ENCODE results near the gene DENND2A. TPM values are rescaled to one million over a fixed set of nuclear protein-coding genes. Genes with fewer than 3 reads are reported as not detected.
"Not testable (repeated sequence)": the region's sequence is repeated elsewhere in the genome, so short reads cannot be mapped to it uniquely, and the experiment has no call there.

Gene DENND2A
- total RNA-seq, 2 donors from 2014 or later, result 7.4 to 9.2 TPM

DNA sequence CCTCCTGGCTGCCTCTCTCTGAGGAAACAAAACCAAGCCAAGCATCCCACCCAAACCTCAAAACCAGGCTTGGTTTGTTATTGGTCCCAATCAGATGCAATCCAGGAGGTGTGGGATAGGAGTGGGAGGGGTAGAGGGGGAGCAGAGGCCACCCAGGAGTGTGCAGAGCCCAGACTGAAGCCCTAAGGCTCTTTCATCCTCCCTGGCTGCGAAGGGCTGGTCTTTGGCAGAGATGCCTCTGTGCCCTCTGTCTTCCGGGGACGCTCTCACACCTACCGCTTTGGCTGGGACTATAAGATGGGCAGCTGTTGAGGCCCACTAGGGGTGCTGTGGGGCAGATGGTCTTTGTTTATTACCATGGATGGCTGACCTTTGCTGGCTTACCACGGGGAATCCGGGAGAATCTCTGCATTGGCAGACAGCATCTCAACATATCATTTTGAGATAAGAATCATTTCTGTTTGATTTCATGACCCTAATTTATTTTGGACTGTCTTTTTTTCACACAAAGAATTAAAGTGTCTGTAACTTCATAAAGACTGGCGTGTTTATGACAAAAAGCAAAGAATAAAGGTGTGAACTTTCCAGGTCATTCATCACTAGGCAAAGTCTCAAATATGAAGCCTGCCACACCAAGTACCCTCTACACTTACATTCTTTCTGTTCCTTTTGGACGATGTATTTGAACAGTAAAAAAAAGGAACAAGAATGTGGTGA is 6.5 kb upstream of the DENND2A start:
- Histone ChIP-seq H3K27ac (no peak overlapping the region), H3K27me3 (no peaks in the 10 kb centered on the region), H3K36me3 (no peaks in the 10 kb centered on the region), H3K4me1 (no peaks in the 10 kb centered on the region), H3K9me3 (no peaks in the 10 kb centered on the region), H3K4me3 (no peak overlapping the region), H3K9ac (ENCODE audit: low read depth in 2 of 2, low read length in 2 of 2) (no peak overlapping the region)
- intact Hi-C loops (cut with DNase I), result no loop called here
- DNase-seq, result peak; percentile 51
- TF ChIP-seq, protein P1, sequence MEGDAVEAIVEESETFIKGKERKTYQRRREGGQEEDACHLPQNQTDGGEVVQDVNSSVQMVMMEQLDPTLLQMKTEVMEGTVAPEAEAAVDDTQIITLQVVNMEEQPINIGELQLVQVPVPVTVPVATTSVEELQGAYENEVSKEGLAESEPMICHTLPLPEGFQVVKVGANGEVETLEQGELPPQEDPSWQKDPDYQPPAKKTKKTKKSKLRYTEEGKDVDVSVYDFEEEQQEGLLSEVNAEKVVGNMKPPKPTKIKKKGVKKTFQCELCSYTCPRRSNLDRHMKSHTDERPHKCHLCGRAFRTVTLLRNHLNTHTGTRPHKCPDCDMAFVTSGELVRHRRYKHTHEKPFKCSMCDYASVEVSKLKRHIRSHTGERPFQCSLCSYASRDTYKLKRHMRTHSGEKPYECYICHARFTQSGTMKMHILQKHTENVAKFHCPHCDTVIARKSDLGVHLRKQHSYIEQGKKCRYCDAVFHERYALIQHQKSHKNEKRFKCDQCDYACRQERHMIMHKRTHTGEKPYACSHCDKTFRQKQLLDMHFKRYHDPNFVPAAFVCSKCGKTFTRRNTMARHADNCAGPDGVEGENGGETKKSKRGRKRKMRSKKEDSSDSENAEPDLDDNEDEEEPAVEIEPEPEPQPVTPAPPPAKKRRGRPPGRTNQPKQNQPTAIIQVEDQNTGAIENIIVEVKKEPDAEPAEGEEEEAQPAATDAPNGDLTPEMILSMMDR (IDR thresholded peaks at IDR 0.05), result peak; percentile 35

DNA sequence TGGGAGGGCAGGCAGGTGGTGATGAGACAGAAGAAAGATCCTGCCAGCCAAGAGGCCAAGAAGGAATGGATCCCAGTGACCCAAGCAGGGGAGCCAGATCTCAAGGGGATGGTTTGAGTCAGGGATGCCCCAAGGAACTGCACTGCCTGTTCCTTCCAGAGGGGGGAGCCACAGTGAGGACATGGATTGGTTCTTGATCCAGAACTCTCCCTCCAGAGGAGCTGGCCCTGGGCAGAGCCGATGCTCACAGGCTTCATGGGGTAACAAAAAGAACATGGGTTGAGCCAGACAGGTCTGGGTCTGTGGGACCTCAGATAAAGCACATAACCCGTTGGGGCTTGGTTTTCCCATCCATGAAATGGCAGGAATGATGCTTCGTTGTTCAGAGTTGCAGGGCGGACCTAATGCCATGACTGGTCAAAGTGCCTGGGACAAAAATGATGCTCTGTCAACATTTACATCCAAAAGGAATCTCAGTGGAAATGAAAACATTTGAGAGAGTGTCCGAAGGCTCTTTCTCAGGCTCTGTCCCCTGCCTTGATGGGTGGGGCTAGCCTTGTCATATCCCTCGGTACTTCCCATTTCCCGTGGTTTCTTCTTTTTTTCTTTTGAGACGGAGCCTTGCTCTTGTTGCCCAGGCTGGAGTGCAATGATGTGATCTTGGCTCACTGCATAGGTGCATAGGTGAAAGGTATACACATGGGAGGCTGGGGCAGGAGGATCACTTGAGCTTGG is 4.7 kb upstream of the DENND2A start:
- no peaks in the 10 kb centered on the region for H3K36me3 ChIP-seq
- no peaks in the 10 kb centered on the region for H3K9me3 ChIP-seq
- no peak overlapping the region for H3K9ac ChIP-seq (ENCODE audit: low read depth in 2 of 2, low read length in 2 of 2)
- TF ChIP-seq, protein P1 (IDR thresholded peaks at IDR 0.05), result no peak
- no peaks in the 10 kb centered on the region for H3K27me3 ChIP-seq
- H3K27ac ChIP-seq, result no peak overlapping the region
- intact Hi-C loops (cut with DNase I), result no loop called here
- no peaks in the 10 kb centered on the region for H3K4me1 ChIP-seq
- H3K4me3 ChIP-seq, result no peak overlapping the region
- no peak for DNase-seq

DNA sequence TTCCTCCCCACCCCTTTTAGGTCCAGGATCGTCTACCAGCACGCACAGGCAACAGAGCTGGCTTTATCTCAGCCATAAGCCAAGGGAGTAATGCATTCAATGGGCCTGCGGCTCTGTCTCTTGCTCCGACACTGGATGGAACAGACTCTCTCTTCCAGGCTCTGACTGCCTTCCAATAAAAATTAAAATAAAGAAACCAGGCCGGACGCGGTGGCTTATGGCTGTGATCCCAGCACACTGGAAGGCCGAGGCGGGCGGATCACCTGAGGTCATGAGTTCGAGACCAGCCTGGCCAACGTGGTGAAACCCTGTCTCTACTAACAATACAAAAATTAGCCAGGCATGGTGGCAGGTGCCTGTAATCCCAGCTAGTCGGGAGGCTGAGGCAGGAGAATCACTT is 4.1 kb upstream of the DENND2A start:
- H3K27me3 ChIP-seq; H3K4me1 ChIP-seq; H3K4me3 ChIP-seq; H3K27ac ChIP-seq; intact Hi-C loops (cut with DNase I); H3K9ac ChIP-seq (ENCODE audit: low read depth in 2 of 2, low read length in 2 of 2); H3K9me3 ChIP-seq; H3K36me3 ChIP-seq; DNase-seq: not testable (repeated sequence)

DNA sequence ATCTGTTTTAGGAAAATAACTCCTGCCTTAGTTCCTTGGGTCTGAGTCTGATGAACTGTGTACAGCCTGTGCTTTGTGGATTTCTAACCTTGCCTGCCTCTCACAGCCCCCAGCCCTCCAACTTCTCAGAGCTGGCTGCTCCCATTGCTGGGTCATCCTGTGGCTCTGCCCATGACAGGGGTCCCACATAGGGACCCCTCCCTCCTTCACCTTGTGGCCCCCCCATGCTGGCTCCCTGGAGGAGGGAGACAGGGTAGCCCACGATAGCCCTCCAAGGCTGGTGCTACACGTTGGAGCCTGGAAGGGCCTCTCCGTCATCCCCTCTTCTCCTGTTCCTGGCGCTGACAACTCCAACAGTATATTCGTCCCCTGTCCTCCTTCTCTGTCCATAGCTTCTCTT is 2.8 kb upstream of the DENND2A start:
- H3K9me3 ChIP-seq, result no peaks in the 10 kb centered on the region
- peaks cover 11% of the 10 kb centered on the region for H3K27me3 ChIP-seq
- TF ChIP-seq, protein P1 (IDR thresholded peaks at IDR 0.05), result no peak
- DNase-seq, result no peak
- H3K4me1 ChIP-seq, result no peaks in the 10 kb centered on the region
- H3K36me3 ChIP-seq, result no peaks in the 10 kb centered on the region
- no peak overlapping the region for H3K27ac ChIP-seq
- intact Hi-C loops (cut with DNase I), result no loop called here
- H3K4me3 ChIP-seq, result no peak overlapping the region
- no peak overlapping the region for H3K9ac ChIP-seq (ENCODE audit: low read depth in 2 of 2, low read length in 2 of 2)

- Histone ChIP-seq H3K27me3 (peaks cover 11% of the 10 kb centered on the region), H3K4me3 (no peak overlapping the region), H3K4me1 (no peaks in the 10 kb centered on the region), H3K27ac (no peak overlapping the region), H3K36me3 (no peaks in the 10 kb centered on the region), H3K9me3 (no peaks in the 10 kb centered on the region), H3K9ac (ENCODE audit: low read depth in 2 of 2, low read length in 2 of 2) (peak overlapping the region; percentile 26 to 70)
- DNase-seq, result no peak
- intact Hi-C loops (cut with DNase I), result no loop called here
- TF ChIP-seq, protein P1 (IDR thresholded peaks at IDR 0.05), result no peak
Measured at GRCh38 chr7:140641524-140642195, 1.0 kb upstream of the DENND2A start.
